ENCODE results near the gene FCHSD2.

- no peak for TF ChIP-seq CTCF (conservative IDR thresholded peaks at IDR 0.05)
- TF ChIP-seq EZH2 (IDR thresholded peaks at IDR 0.05; ENCODE audit: low read depth): no peak
Measured at GRCh38 chr11:72824020-72824419, 318.1 kb downstream of the FCHSD2 start.

Data from PC-9 (cell line).